HG03066 (cell line): ENCODE results near the gene MTX2.
"Not testable (repeated sequence)": the region's sequence is repeated elsewhere in the genome, so short reads cannot be mapped to it uniquely, and the experiment has no call there.

Source experiments
- ATAC-seq: cut with Tn5 transposase; IDR thresholded peaks from one replicate; pipeline ENCODE4 v1.9.1; 2021; ENCODE audit warnings: low read depth; ENCODE audit not compliant: unreplicated experiment

MTX2 gene

GRCh38 chr2:176284461-176285049 is 15.3 kb downstream of the MTX2 start:
- ATAC-seq: no peak

- no peak for ATAC-seq
Measured at GRCh38 chr2:176285321-176285720, 16.1 kb downstream of the MTX2 start.

- no peak for ATAC-seq
Measured at GRCh38 chr2:176291335-176291734, 22.1 kb downstream of the MTX2 start.

- ATAC-seq: peak; percentile 94
Measured at GRCh38 chr2:176291809-176292283, 22.6 kb downstream of the MTX2 start.

- ATAC-seq: no peak
Measured at GRCh38 chr2:176292608-176293007, 23.4 kb downstream of the MTX2 start.

- ATAC-seq: no peak
Measured at GRCh38 chr2:176293334-176293733, 24.1 kb downstream of the MTX2 start.

GRCh38 chr2:176297067-176297466 is 27.8 kb downstream of the MTX2 start:
- no peak for ATAC-seq

- no peak for ATAC-seq
Measured at GRCh38 chr2:176297737-176298136, 28.5 kb downstream of the MTX2 start.

- ATAC-seq: not testable (repeated sequence)
Measured at GRCh38 chr2:176306020-176306419, 36.8 kb downstream of the MTX2 start.

- no peak for ATAC-seq
Measured at GRCh38 chr2:176317199-176317598, 48.0 kb downstream of the MTX2 start.

- no peak for ATAC-seq
Measured at GRCh38 chr2:176317623-176318065, 48.4 kb downstream of the MTX2 start.

- no peak for ATAC-seq
Measured at GRCh38 chr2:176321916-176322315, 52.7 kb downstream of the MTX2 start.

- no peak for ATAC-seq
Measured at GRCh38 chr2:176324862-176325261, 55.6 kb downstream of the MTX2 start.

- no peak for ATAC-seq
Measured at GRCh38 chr2:176325732-176326131, 56.5 kb downstream of the MTX2 start.

GRCh38 chr2:176328149-176328548 is 58.9 kb downstream of the MTX2 start:
- no peak for ATAC-seq

GRCh38 chr2:176330612-176331011 is 61.4 kb downstream of the MTX2 start:
- ATAC-seq: no peak

GRCh38 chr2:176331646-176332045 is 62.4 kb downstream of the MTX2 start:
- ATAC-seq: no peak

GRCh38 chr2:176334729-176335128 is 65.5 kb downstream of the MTX2 start:
- ATAC-seq: no peak

- ATAC-seq: no peak
Measured at GRCh38 chr2:176338395-176338794, 69.2 kb downstream of the MTX2 start.

GRCh38 chr2:176339208-176339607 is 70.0 kb downstream of the MTX2 start:
- ATAC-seq: no peak

GRCh38 chr2:176356251-176356650 is 87.0 kb downstream of the MTX2 start:
- no peak for ATAC-seq

- no peak for ATAC-seq
Measured at GRCh38 chr2:176364273-176364977, 95.2 kb downstream of the MTX2 start.
